Activated CD4-positive, alpha-beta T cell treated with anti-CD3 and anti-CD28 coated beads, Interleukin-2, amount 10 ng/mL, durations not matched to agents 24 days and 14 days (primary cell): ENCODE data around the gene CCDC102B. TPM values are rescaled to one million over a fixed set of nuclear protein-coding genes. Genes with fewer than 3 reads are reported as not detected.
"Not testable (repeated sequence)": the region's sequence is repeated elsewhere in the genome, so short reads cannot be mapped to it uniquely, and the experiment has no call there.

Experiments
- DNase-seq: peaks from one replicate; pipeline ENCODE4 v3.0.0; 2022
- H3K27ac Mint-ChIP-seq: one replicate; pipeline ENCODE4 v1.8.0; 2022; ENCODE audit warnings: mild to moderate bottlenecking, mixed read lengths
- H3K27me3 Mint-ChIP-seq: one replicate; pipeline ENCODE4 v1.8.0; 2022; ENCODE audit warnings: mixed read lengths
- H3K36me3 Mint-ChIP-seq: one replicate; pipeline ENCODE4 v1.8.0; 2022; ENCODE audit warnings: low read depth, mild to moderate bottlenecking, mixed read lengths
- H3K4me1 Mint-ChIP-seq: one replicate; pipeline ENCODE4 v1.8.0; 2021; ENCODE audit warnings: mixed read lengths
- H3K4me3 Mint-ChIP-seq: one replicate; pipeline ENCODE4 v1.8.0; 2022; ENCODE audit warnings: mild to moderate bottlenecking, moderate library complexity, mixed read lengths
- H3K9me3 Mint-ChIP-seq: one replicate; pipeline ENCODE4 v1.8.0; 2021; ENCODE audit warnings: mixed read lengths
- intact Hi-C: fragments of 100-400 bp; cut with micrococcal nuclease; formaldehyde crosslinking; loops from one replicate; pipeline ENCODE4 v1.15.1; 2023
- total RNA-seq: library from RNA; stranded (reverse); gene quantifications from 2 replicates; pipeline ENCODE4 v1.2.3, GENCODE V29; 2022

The CCDC102B gene
- total RNA-seq, 1 donor from 2014 or later, result 0.58 TPM

DNA sequence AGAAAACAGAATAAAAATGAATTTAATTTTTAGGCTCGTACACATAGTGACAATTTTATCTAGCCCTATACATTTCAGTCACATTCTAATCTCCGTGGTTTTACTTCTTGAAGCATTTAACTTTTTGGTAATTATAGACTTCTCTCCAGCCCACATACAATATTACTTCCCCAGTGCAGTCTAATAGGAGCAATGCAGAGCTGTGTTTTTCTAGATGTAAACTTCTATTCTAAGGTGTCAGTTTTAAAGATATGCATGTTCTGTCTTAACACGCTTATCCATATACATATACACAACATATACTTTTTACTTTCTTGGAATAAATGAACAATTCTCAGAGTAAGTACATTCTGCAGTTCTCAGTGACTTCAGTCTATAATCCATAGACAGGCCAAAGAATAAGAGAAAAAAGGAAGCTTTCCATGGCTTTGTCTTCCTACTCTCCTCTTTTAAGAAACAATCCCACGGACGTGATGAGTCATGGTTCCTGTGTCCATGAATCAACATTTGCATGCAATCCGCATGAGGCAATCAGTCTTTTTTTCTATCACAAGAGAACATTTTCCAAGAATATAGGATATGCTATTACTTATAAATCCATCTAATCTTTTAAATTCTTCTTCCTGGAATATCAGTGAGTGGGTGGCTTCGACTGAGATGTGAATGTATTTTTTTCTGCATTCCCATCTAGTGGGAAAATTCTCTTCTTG, 42.8 kb downstream of the CCDC102B start:
- intact Hi-C loops, result no loop called here
- H3K27me3 Mint-ChIP-seq, result no peaks in the 10 kb centered on the region
- no peaks in the 10 kb centered on the region for H3K9me3 Mint-ChIP-seq
- H3K27ac Mint-ChIP-seq, result no peak overlapping the region
- no peak overlapping the region for H3K4me3 Mint-ChIP-seq
- H3K4me1 Mint-ChIP-seq, result no peaks in the 10 kb centered on the region
- no peak for DNase-seq
- no peaks in the 10 kb centered on the region for H3K36me3 Mint-ChIP-seq

DNA sequence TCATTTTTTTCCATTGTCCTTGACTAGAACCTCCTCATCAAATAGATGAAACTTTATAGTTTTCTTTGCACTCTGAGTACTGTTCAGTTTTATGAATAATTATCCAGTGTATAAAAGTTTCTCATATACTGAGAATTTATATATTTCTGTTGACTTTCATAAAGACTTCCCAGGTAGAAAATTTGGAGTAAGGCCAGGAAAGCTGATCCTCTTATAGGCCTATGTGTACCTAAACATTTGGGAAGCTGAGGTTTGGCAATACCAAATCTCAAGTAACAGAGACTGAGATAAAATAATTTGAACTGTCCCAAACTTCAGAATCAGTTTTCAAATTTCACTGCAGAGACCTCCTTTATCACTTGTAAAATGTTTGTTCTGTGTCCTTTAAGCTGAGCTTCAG, 43.4 kb downstream of the CCDC102B start:
- no peak overlapping the region for H3K27ac Mint-ChIP-seq
- no peaks in the 10 kb centered on the region for H3K36me3 Mint-ChIP-seq
- no peaks in the 10 kb centered on the region for H3K4me1 Mint-ChIP-seq
- no peaks in the 10 kb centered on the region for H3K27me3 Mint-ChIP-seq
- DNase-seq, result no peak
- H3K4me3 Mint-ChIP-seq, result no peak overlapping the region
- no peaks in the 10 kb centered on the region for H3K9me3 Mint-ChIP-seq
- intact Hi-C loops, result no loop called here

DNA sequence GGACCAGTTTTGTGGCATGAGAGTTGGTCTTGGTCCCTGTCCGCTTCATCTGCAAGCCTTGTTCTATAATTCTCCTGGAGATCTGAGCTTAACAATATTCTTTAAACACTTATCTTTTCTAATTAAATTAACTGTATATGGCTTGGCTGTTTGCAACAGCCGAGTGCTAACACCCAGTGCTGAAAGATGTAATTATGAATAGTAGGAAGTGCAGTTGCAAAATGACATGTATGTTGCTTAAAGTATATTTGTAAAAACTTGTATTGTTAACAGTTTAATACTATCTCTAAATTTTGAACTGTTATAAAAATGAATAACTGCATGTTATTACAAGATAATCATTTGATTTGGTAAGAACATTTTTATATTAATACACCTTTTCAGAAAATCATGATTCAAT, 45.1 kb downstream of the CCDC102B start:
- H3K4me3 Mint-ChIP-seq, result no peak overlapping the region
- no peaks in the 10 kb centered on the region for H3K4me1 Mint-ChIP-seq
- H3K9me3 Mint-ChIP-seq, result no peaks in the 10 kb centered on the region
- H3K27me3 Mint-ChIP-seq, result no peaks in the 10 kb centered on the region
- no peak overlapping the region for H3K27ac Mint-ChIP-seq
- intact Hi-C loops, result no loop called here
- H3K36me3 Mint-ChIP-seq, result no peaks in the 10 kb centered on the region
- DNase-seq, result no peak

DNA sequence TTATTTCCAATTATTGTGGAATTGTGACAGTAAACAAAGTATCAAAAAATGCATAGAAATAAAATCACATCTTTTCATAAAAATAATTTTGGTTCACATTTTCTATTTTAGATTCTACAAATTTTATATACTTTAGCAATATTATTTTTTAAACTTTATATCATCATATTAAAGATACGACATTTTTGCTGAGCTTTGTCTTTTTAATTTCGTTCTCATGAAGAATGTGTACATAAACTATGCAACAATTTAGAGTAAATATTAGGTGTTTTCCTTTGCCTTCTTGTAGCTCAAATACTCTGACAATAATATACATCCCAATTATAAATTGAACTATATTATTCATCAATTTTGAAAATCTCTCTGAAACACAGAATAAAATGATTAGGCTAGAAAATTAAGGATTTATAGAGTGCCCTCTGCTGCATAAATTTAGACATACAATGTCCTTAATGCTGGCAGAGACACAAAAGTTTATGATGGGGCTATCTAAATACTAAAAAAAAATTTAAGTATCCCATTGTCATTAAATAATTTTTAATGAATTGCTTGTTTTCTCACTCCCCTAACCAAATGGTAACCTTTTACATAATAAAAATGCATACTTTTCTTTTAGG, 45.7 kb downstream of the CCDC102B start:
- Mint-ChIP-seq H3K4me3 (no peak overlapping the region), H3K9me3 (no peaks in the 10 kb centered on the region), H3K36me3 (no peaks in the 10 kb centered on the region), H3K4me1 (no peaks in the 10 kb centered on the region), H3K27me3 (no peaks in the 10 kb centered on the region), H3K27ac (no peak overlapping the region)
- intact Hi-C loops, result no loop called here
- no peak for DNase-seq

DNA sequence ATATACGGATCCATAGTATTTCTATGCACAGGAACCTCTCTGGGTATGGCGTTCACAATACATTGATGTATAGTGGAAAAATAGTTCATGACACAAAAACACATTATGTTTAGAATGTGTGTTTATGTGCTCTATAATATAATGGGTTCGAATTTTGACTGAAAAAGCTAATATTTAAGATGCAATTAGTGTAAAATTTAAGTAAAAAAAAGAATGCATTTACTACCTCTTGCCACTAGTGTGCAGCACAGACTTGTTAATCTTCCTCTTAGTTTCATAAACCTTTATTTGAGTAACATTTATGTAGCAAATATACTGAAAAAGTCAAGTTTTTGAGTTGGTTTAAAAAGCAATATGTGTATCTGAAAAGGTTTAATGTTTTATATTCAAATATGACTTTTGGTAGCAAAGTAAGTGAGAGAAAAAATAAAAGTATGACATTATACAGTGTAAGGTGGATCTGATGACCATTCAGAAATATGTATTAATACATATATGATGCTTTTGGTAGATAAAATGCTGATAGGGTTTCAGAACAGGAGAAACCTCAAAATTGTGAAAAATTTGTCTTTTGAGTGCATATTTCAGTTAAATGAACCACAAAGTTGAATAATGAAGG, 49.4 kb downstream of the CCDC102B start:
- DNase-seq, result no peak
- H3K27me3 Mint-ChIP-seq, result no peaks in the 10 kb centered on the region
- H3K27ac Mint-ChIP-seq, result no peak overlapping the region
- H3K4me1 Mint-ChIP-seq, result no peaks in the 10 kb centered on the region
- intact Hi-C loops, result loop anchor here (5.0 kb wide), 2 partner anchors 1240 to 1585 kb away; no protein-coding TSS in a partner anchor
- H3K36me3 Mint-ChIP-seq, result no peaks in the 10 kb centered on the region
- H3K4me3 Mint-ChIP-seq, result no peak overlapping the region
- no peaks in the 10 kb centered on the region for H3K9me3 Mint-ChIP-seq

DNA sequence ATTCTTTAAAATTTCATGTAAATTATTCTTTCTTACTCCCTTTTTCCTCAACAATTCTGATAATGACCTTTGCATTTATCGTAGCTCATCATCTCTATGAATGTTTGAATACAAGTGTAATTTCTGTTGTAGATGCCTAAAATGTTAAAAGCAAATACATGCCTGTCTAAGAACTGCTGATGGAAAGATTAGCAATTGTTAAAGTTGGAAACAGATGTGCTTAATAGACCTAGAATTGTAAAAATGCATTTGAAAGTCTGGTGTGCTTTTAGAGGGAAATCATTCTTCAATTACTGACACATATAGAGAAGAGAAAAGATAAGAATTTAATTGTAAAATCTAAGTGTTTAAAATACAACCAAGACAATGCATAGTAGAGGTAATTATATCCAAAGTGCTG, 50.4 kb downstream of the CCDC102B start:
- no peaks in the 10 kb centered on the region for H3K36me3 Mint-ChIP-seq
- DNase-seq, result no peak
- no peaks in the 10 kb centered on the region for H3K27me3 Mint-ChIP-seq
- H3K4me3 Mint-ChIP-seq, result no peak overlapping the region
- H3K9me3 Mint-ChIP-seq, result no peaks in the 10 kb centered on the region
- H3K4me1 Mint-ChIP-seq, result no peaks in the 10 kb centered on the region
- H3K27ac Mint-ChIP-seq, result no peak overlapping the region
- intact Hi-C loops, result loop anchor here (5.0 kb wide), 2 partner anchors 1239 to 1584 kb away; no protein-coding TSS in a partner anchor

DNA sequence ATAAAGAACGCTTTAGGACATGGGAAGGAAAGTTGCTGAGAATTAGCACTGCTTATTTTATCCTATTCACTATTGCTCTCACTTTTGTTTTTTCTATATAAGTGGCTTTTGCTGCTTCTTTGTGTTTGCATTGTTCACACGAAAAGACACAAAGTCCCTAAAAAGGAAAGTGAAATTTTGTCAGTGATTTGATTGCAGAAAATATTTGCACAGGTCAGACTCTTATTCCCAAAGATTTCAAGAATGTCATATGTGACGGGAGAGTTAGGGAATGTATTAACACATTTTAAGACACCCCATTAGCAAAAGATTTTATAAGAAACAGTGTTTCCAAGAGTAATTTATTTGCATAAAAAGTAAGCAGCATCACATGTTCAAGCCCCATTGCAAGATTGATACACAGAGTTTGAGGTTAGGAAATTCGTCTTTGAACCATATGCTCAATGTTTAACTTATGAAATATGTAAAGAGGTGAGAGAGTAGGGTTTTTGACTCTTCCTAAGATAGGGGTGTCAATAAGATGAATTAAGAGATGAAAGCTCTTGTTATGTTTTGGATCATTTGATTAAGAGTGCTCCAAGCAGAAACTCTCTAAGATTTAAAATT, 57.0 kb downstream of the CCDC102B start:
- Mint-ChIP-seq H3K27me3 (no peaks in the 10 kb centered on the region), H3K9me3 (no peaks in the 10 kb centered on the region), H3K36me3 (no peaks in the 10 kb centered on the region), H3K4me1 (no peaks in the 10 kb centered on the region), H3K4me3 (no peak overlapping the region), H3K27ac (no peak overlapping the region)
- intact Hi-C loops, result no loop called here
- DNase-seq, result no peak

DNA sequence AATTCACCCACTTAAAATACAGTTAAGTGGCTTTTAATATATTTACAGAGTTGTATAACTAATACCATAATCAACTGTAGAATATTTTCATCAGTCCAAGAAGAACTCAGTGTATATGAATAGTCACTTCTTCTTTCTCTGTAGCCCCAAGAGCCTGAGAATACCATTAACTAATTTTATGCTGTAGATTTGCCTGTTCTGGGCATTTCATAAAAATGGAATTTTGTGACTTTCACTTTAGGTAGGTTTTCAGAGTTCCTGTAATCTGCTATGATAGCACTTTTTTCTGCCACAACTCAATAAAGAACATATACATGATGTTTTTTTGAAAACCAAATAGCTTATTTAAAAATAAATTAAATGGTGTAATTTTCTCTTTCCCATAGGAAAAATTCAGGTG, 57.6 kb downstream of the CCDC102B start:
- Mint-ChIP-seq H3K9me3 (no peaks in the 10 kb centered on the region), H3K4me3 (no peak overlapping the region), H3K27ac (no peak overlapping the region), H3K4me1 (no peaks in the 10 kb centered on the region), H3K27me3 (no peaks in the 10 kb centered on the region), H3K36me3 (no peaks in the 10 kb centered on the region)
- intact Hi-C loops, result no loop called here
- no peak for DNase-seq

DNA sequence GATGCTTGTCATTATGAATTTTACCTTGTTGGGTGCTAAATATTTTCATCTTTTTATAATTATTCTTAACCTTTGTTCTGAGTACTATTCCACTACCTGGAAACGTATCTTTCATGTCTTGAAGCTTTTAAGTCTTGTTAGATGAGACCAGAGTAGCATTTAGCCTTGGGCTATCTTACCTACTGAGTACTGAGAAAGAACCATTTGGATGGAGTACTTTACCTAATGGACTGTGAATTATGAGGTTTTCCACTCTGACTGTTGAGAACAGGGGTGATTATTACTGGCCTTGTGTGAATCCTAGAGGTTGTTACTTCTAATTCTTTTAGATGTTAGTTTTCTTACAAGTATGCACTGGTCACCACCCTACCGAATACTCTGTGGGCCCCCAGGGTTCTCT, 63.5 kb downstream of the CCDC102B start:
- Mint-ChIP-seq H3K9me3 (no peaks in the 10 kb centered on the region), H3K4me3 (no peak overlapping the region), H3K27me3 (no peaks in the 10 kb centered on the region)

DNA sequence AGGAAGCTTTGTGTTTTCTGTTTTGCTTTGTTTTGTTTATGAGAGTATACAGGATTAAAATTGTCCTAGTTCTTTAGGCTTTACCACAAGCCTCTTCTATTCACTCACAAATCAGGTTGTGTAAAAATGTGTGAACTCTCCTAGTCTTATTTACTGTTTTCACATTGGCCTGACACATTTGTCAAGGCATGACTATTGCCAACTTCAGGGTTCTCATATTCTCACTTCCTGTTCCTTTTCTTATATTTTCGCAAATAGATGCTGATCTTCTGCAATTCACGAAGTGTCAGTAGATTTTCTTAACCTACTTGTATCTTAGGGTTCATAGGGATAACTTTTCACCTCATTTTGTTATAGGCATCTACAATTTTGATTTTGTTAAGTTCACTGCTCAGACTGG, 67.1 kb downstream of the CCDC102B start:
- no peaks in the 10 kb centered on the region for H3K36me3 Mint-ChIP-seq
- H3K27me3 Mint-ChIP-seq, result no peaks in the 10 kb centered on the region
- no peak overlapping the region for H3K4me3 Mint-ChIP-seq
- DNase-seq, result no peak
- no peaks in the 10 kb centered on the region for H3K9me3 Mint-ChIP-seq
- intact Hi-C loops, result no loop called here
- no peak overlapping the region for H3K27ac Mint-ChIP-seq
- no peaks in the 10 kb centered on the region for H3K4me1 Mint-ChIP-seq

More for the DNA sequence above, 63.5 kb downstream of the CCDC102B start:
- no peak for DNase-seq
- Mint-ChIP-seq H3K36me3 (no peaks in the 10 kb centered on the region), H3K4me1 (no peaks in the 10 kb centered on the region), H3K27ac (no peak overlapping the region)
- intact Hi-C loops, result no loop called here

DNA sequence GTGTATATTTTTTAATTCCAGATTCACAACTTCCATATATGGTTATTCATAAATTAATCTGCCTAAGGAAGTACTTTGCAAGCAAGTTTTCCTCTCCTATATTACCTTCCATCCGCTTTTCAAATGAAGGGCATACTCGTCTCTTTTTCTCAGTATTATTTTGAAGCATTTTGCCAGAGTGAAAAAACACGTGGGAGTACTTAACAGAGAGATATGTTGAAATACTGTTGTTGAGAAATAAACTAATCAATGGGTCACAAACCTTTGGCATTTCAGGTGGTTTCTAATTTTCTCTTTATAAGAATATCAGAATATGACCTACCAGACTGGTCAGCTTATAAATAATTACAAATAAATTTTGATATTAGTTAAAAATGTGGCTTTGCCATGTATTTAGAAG, 67.6 kb downstream of the CCDC102B start:
- no peaks in the 10 kb centered on the region for H3K27me3 Mint-ChIP-seq
- no peak overlapping the region for H3K27ac Mint-ChIP-seq
- H3K4me3 Mint-ChIP-seq, result no peak overlapping the region
- no peak for DNase-seq
- H3K9me3 Mint-ChIP-seq, result no peaks in the 10 kb centered on the region
- no peaks in the 10 kb centered on the region for H3K36me3 Mint-ChIP-seq
- intact Hi-C loops, result no loop called here
- no peaks in the 10 kb centered on the region for H3K4me1 Mint-ChIP-seq

DNA sequence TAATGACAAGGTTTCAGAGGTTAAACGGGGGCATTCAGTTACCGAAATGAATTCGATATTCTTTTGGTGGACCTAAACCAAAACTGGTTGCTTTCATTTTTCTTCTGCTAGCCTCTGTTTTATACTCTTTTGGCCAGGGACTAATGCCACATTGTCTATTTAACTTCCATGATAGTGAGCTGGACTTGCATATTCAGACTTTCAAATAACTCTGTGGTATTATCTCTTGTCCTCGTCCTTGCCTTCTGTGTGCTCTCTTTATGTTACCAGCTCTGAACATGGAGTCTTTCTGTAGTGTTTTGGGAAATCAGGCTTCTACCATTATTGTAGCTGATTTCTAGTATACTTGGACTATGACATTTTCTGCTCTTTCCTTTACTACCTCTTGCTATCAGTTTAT, 75.1 kb downstream of the CCDC102B start:
- H3K27me3 Mint-ChIP-seq, result no peaks in the 10 kb centered on the region
- intact Hi-C loops, result no loop called here
- no peak for DNase-seq
- H3K9me3 Mint-ChIP-seq, result no peaks in the 10 kb centered on the region
- H3K36me3 Mint-ChIP-seq, result no peaks in the 10 kb centered on the region
- no peak overlapping the region for H3K27ac Mint-ChIP-seq
- H3K4me1 Mint-ChIP-seq, result no peaks in the 10 kb centered on the region
- H3K4me3 Mint-ChIP-seq, result no peak overlapping the region

DNA sequence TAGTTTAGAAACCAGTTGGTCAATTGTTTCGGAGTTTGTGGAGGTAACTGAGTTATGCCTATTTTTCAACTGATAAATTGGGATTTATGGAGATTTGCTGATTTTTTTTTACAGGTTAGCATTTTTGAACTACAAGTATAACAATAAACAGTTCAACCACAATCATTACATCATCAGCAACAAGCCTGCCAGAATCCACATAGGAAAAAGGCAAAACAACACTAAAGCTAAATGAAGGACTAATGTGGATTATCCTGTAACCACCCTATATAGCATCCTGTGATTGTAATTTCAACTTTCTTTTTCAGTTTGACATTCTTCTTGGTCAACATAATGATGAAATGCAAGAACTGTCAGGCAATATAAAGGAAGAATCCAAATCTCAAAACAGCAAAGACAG, 76.5 kb downstream of the CCDC102B start:
- Mint-ChIP-seq H3K36me3 (no peaks in the 10 kb centered on the region), H3K4me1 (no peaks in the 10 kb centered on the region), H3K27me3 (no peaks in the 10 kb centered on the region), H3K9me3 (no peaks in the 10 kb centered on the region), H3K4me3 (no peak overlapping the region), H3K27ac (no peak overlapping the region)
- no peak for DNase-seq
- intact Hi-C loops, result no loop called here

DNA sequence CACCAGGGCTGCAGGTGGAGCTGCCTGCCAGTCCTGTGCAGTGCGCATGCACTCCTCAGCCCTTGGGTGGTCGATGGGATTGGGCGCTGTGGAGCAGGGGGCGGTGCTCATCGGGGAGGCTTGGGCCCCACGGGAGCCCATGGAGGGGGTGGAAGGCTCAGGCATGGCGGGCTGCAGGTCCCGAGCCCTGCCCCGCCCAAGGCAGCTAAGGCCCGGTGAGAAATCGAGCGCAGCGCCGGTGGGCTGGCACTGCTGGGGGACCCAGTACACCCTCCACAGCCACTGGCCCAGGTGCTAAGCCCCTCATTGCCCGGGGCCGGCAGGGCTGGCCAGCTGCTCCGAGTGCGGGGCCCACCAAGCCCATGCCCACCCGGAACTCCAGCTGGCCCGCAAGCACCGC, 82.1 kb downstream of the CCDC102B start:
- H3K27ac Mint-ChIP-seq, DNase-seq, H3K27me3 Mint-ChIP-seq, H3K9me3 Mint-ChIP-seq, H3K4me1 Mint-ChIP-seq, intact Hi-C loops, H3K36me3 Mint-ChIP-seq, H3K4me3 Mint-ChIP-seq: not testable (repeated sequence)
